OCI-LY3 (cell line): ENCODE data around the gene ACBD5.
A peak's percentile ranks its signal among the peaks of the same experiment; 100 is the strongest.
"Not testable (repeated sequence)": the region's sequence is repeated elsewhere in the genome, so short reads cannot be mapped to it uniquely, and the experiment has no call there.

Source experiments
- H2AFZ ChIP-seq: fragments of 200-600, 300-600 bp; shearing (Covaris generic); 2 replicates; pipeline ENCODE4 v1.6.0; 2014; ENCODE audit warnings: antibody characterized with exemption, low read depth, low read length
- H3K27ac ChIP-seq: fragments of 200-600, 300-600 bp; sonication (generic); 2 replicates; pipeline ENCODE4 v1.5.1; 2014; ENCODE audit warnings: mild to moderate bottlenecking, low read length, moderate library complexity, mixed read lengths
- H3K27me3 ChIP-seq: fragments of 200-600, 300-600 bp; sonication (generic); 2 replicates; pipeline ENCODE4 v1.6.1; 2014; ENCODE audit warnings: low read depth, low read length, mixed read lengths
- H3K36me3 ChIP-seq: fragments of 200-600, 300-600 bp; sonication (generic); replicated peaks from 2 replicates; pipeline ENCODE3; 2014; ENCODE audit warnings: low read depth, low read length, mixed read lengths
- H3K4me1 ChIP-seq: fragments of 300-600, 200-600 bp; sonication (generic); 2 replicates; pipeline ENCODE4 v1.6.1; 2014; ENCODE audit warnings: low read length, mixed read lengths
- H3K4me2 ChIP-seq: fragments of 200-600, 300-600 bp; sonication (generic); 2 replicates; pipeline ENCODE4 v1.6.1; 2014; ENCODE audit warnings: low read length, mixed read lengths
- H3K4me3 ChIP-seq: fragments of 300-600, 200-600 bp; sonication (generic); 2 replicates; pipeline ENCODE4 v1.5.1; 2014; ENCODE audit warnings: antibody characterized with exemption, mild to moderate bottlenecking, low read length, moderate library complexity
- H3K79me2 ChIP-seq: fragments of 300-600, 200-600 bp; shearing (Covaris generic); 2 replicates; pipeline ENCODE4 v1.6.1; 2014; ENCODE audit warnings: mild to moderate bottlenecking, low read length, mixed read lengths
- H3K9ac ChIP-seq: fragments of 300-600, 200-600 bp; shearing (Covaris generic); 2 replicates; pipeline ENCODE4 v1.6.0; 2014; ENCODE audit warnings: mild to moderate bottlenecking, low read length, moderate library complexity
- H3K9me3 ChIP-seq: fragments of 200-600, 300-600 bp; shearing (Covaris generic); 2 replicates; pipeline ENCODE4 v1.6.1; 2014; ENCODE audit warnings: low read length, mixed read lengths; ENCODE audit not compliant: insufficient read depth
- H4K20me1 ChIP-seq: fragments of 200-600, 300-600 bp; sonication (generic); 2 replicates; pipeline ENCODE4 v1.6.1; 2016; ENCODE audit warnings: low read length, mixed read lengths; ENCODE audit not compliant: insufficient read depth
- CTCF ChIP-seq: fragments of 200-600, 300-600 bp; sonication (generic); IDR thresholded peaks from 2 replicates; pipeline ENCODE4 v1.5.1; 2014; ENCODE audit warnings: antibody characterized with exemption, low read length, low read depth
- EZH2phosphoT487 ChIP-seq: fragments of 200-600 bp; shearing (Covaris generic); IDR thresholded peaks from 2 replicates; pipeline ENCODE4 v1.6.1; 2018; ENCODE audit warnings: antibody characterized with exemption, mixed run types, low read depth

The ACBD5 gene

GRCh38 chr10:27240212-27241009 is at the start of gene ACBD5:
Gene ACBD5 (minus strand): TSS chr10:27240797. CDS start chr10:27240688, 109 bp downstream.
- Histone ChIP-seq H3K27me3 (no peaks in the 10 kb centered on the region), H3K79me2 (peaks cover 25% of the 10 kb centered on the region), H3K27ac (peak within 1 kb of the TSS; percentile 95), H3K9me3 (no peaks in the 10 kb centered on the region), H4K20me1 (no peaks in the 10 kb centered on the region), H3K36me3 (no peaks in the 10 kb centered on the region), H3K9ac (peak within 1 kb of the TSS; percentile 92), H3K4me2 (peak within 1 kb of the TSS; percentile 86), H3K4me3 (peak within 1 kb of the TSS; percentile 97), H3K4me1 (peaks cover 9% of the 10 kb centered on the region; the same call in 1 of the 2 replicates), H2AFZ (peak within 1 kb of the TSS; percentile 76)
- no peak for TF ChIP-seq EZH2phosphoT487
- no peak for TF ChIP-seq CTCF

- no peak overlapping the region for H2AFZ ChIP-seq
These were observed 44.5 kb upstream of the ACBD5 start for GRCh38 chr10:27285093-27285492.

GRCh38 chr10:27276581-27276980 is 36.0 kb upstream of the ACBD5 start:
- no peak for TF ChIP-seq EZH2phosphoT487
- TF ChIP-seq CTCF: no peak
- Histone ChIP-seq H3K36me3 (no peaks in the 10 kb centered on the region), H3K4me1 (no peaks in the 10 kb centered on the region), H3K4me2 (no peak overlapping the region), H3K9ac (no peak overlapping the region), H3K4me3 (no peak overlapping the region), H3K27ac (no peak overlapping the region), H2AFZ (no peak overlapping the region), H4K20me1 (no peaks in the 10 kb centered on the region), H3K79me2 (no peaks in the 10 kb centered on the region), H3K27me3 (no peaks in the 10 kb centered on the region), H3K9me3 (no peaks in the 10 kb centered on the region)

More at GRCh38 chr10:27285093-27285492, 44.5 kb upstream of the ACBD5 start:
- Histone ChIP-seq H3K9ac (no peak overlapping the region), H3K36me3 (no peaks in the 10 kb centered on the region), H4K20me1 (no peaks in the 10 kb centered on the region), H3K79me2 (no peaks in the 10 kb centered on the region), H3K27ac (no peak overlapping the region), H3K27me3 (no peaks in the 10 kb centered on the region), H3K4me1 (peaks cover 3% of the 10 kb centered on the region; the same call in 1 of the 2 replicates), H3K4me2 (peak overlapping the region; percentile 2; the same call in 1 of the 2 replicates), H3K4me3 (no peak overlapping the region), H3K9me3 (no peaks in the 10 kb centered on the region)
- TF ChIP-seq EZH2phosphoT487: no peak
- peak; percentile 46 for TF ChIP-seq CTCF

- H3K4me3 ChIP-seq, H3K9ac ChIP-seq, H3K27me3 ChIP-seq, H3K4me1 ChIP-seq, H3K79me2 ChIP-seq, H3K27ac ChIP-seq, H4K20me1 ChIP-seq, H3K36me3 ChIP-seq, H3K9me3 ChIP-seq, H3K4me2 ChIP-seq, H2AFZ ChIP-seq: not testable (repeated sequence)
These were observed 25.4 kb upstream of the ACBD5 start for GRCh38 chr10:27266025-27266424.

- not testable (repeated sequence) for H4K20me1 ChIP-seq, H3K36me3 ChIP-seq, H3K4me1 ChIP-seq, H3K4me3 ChIP-seq, H3K79me2 ChIP-seq, H3K9me3 ChIP-seq, H3K27ac ChIP-seq, H2AFZ ChIP-seq, H3K9ac ChIP-seq, H3K27me3 ChIP-seq, H3K4me2 ChIP-seq
These were observed 22.2 kb upstream of the ACBD5 start for GRCh38 chr10:27262788-27263187.
